ENCODE results near the gene PRKAR2A. TPM values are rescaled to one million over a fixed set of nuclear protein-coding genes. Genes with fewer than 3 reads are reported as not detected.

PRKAR2A gene
- total and polyA plus RNA-seq, 10 of the 15 experiments (the other 5 are each of a cell fraction or from before 2014, with no cell fraction given) = 9.8 to 46.2 (median 13.2) TPM

GRCh38 chr3:48811524-48811923, 36.1 kb downstream of the PRKAR2A start:
- BruUV-seq (replicated peaks) = no TSS peak
- ChIA-PET POLR2A (no interaction called here), SMC1A (ENCODE audit: uncharacterized antibody, unreplicated experiment) (interaction anchor here (1.2 to 1.9 kb wide), 2 partner anchors 87 to 109 kb away, joined by 3 to 7 read pairs; partner anchors contain the start of gene SLC25A20), CTCF (no interaction called here), RAD21 (ENCODE audit: unreplicated experiment) (interaction anchor here (0.9 kb wide), 1 partner anchor 108 kb away, joined by 4 read pairs; no protein-coding TSS in a partner anchor)
- DNase-seq (ENCODE audit: low read depth, low spot score) (no peak), FAIRE-seq (no peak), ATAC-seq (no peak)
- Histone ChIP-seq H3K9ac (ENCODE audit: control insufficient read depth, insufficient read depth, low read length) (no peak overlapping the region), H4K20me1 (ENCODE audit: control insufficient read depth, insufficient read depth) (no peaks in the 10 kb centered on the region), H3K9me3 (replicated peaks; ENCODE audit: control insufficient read depth, insufficient read depth, low read length) (no peaks in the 10 kb centered on the region), H3K36me3 (ENCODE audit: control insufficient read depth in 2 of 2, insufficient read depth in 2 of 2, low read length in 1 of 2) (no peaks in the 10 kb centered on the region), H3K27me3 (replicated peaks in 1 of 2; ENCODE audit: control insufficient read depth in 2 of 2, insufficient read depth in 2 of 2, low read length in 1 of 2) (no peaks in the 10 kb centered on the region), H3K4me2 (ENCODE audit: control insufficient read depth, insufficient read depth) (no peak overlapping the region), H2AFZ (ENCODE audit: control insufficient read depth, low read depth, low read length) (no peak overlapping the region), H3K4me1 (ENCODE audit: control insufficient read depth, insufficient read depth, low read length) (no peaks in the 10 kb centered on the region), H3K4me3 (no peak overlapping the region), H3K27ac (ENCODE audit: control insufficient read depth, insufficient read depth) (no peak overlapping the region), H3K79me2 (ENCODE audit: control insufficient read depth, insufficient read depth, low read length) (no peaks in the 10 kb centered on the region; the same call in 1 of the 2 replicates)
- intact Hi-C loops (cut with micrococcal nuclease; ENCODE audit: unreplicated experiment) = no loop called here
- in situ Hi-C loops (cut with MboI) = no loop called here
- 100% methylated on average over 3 of the region's 3 CpGs for WGBS (ENCODE audit: insufficient coverage, insufficient replicate concordance, low lambda C conversion rate, missing lambda C conversion rate)
- no peak for TF ChIP-seq EZH2 (IDR thresholded peaks at IDR 0.05; ENCODE audit: borderline replicate concordance, control insufficient read depth, low read depth, low read length)
- TF ChIP-seq FOXK2 (IDR thresholded peaks at IDR 0.05) = no peak
- TF ChIP-seq EGR1 (IDR thresholded peaks at IDR 0.05; ENCODE audit: borderline replicate concordance in 1 of 2, low read depth in 2 of 2, low read length in 2 of 2) = no peak
- TF ChIP-seq SREBF2 (IDR thresholded peaks at IDR 0.05; ENCODE audit: low read length) = no peak
- no peak for TF ChIP-seq NFIC (IDR thresholded peaks at IDR 0.05; ENCODE audit: low read depth, low read length)
- TF ChIP-seq ZBTB40 (IDR thresholded peaks at IDR 0.05; ENCODE audit: borderline replicate concordance) = no peak
- no peak for TF ChIP-seq TCF7 (IDR thresholded peaks at IDR 0.05; ENCODE audit: borderline replicate concordance)
- no peak for TF ChIP-seq YY1 (IDR thresholded peaks at IDR 0.05; ENCODE audit: low read depth, low read length)
- no peak for TF ChIP-seq FOS (IDR thresholded peaks at IDR 0.05; ENCODE audit: borderline replicate concordance, extremely low read depth, insufficient read length)
- no peak for TF ChIP-seq MXI1 (IDR thresholded peaks at IDR 0.05; ENCODE audit: low read depth, low read length)
- no peak for TF ChIP-seq HDGF (IDR thresholded peaks at IDR 0.05)
- TF ChIP-seq SPI1 (IDR thresholded peaks at IDR 0.05; ENCODE audit: borderline replicate concordance, insufficient read depth, low read depth, low read length) = no peak
- TF ChIP-seq ZNF687 (IDR thresholded peaks at IDR 0.05) = no peak
- TF ChIP-seq SREBF1 (IDR thresholded peaks at IDR 0.05; ENCODE audit: low read length) = no peak
